Urinary bladder (tissue), 4 donors: ENCODE results near the gene PIK3R1. TPM values are rescaled to one million over a fixed set of nuclear protein-coding genes. Genes with fewer than 3 reads are reported as not detected.

Experiments
- DNase-seq: peaks from one replicate; pipeline ENCODE4 v3.0.0-alpha.2; 2015; ENCODE audit errors: extremely low spot score
- H3K27ac ChIP-seq: one replicate; pipeline ENCODE4 v1.5.1; 2013; ENCODE audit warnings: low read depth, mild to moderate bottlenecking, moderate library complexity
- H3K36me3 ChIP-seq: one replicate; pipeline ENCODE4 v1.6.1; 2013; ENCODE audit warnings: mild to moderate bottlenecking, moderate library complexity; ENCODE audit not compliant: insufficient read depth
- H3K4me1 ChIP-seq: one replicate; pipeline ENCODE4 v1.6.1; 2013; ENCODE audit warnings: mild to moderate bottlenecking, moderate library complexity; ENCODE audit not compliant: insufficient read depth
- H3K4me3 ChIP-seq: one replicate; pipeline ENCODE4 v1.5.1; 2013; ENCODE audit warnings: low read depth, low read length
- WGBS: extraction: QIAGEN DNeasy Blood & Tissue Kit; methylation state at CpG from one replicate; pipeline ENCODE4 v1.1.7; 2013; 5-methylcytosine and 5-hydroxymethylcytosine counted together
- polyA plus RNA-seq: library from polyadenylated mRNA; stranded (reverse); fragments of 200-250 nt; gene quantifications from one replicate; pipeline ENCODE4 v1.2.3, GENCODE V29; 2013
- total RNA-seq: library from RNA; depleted of rRNA; stranded (reverse); fragments of >200 nt; gene quantifications from one replicate; pipeline ENCODE4 v1.2.3, GENCODE V29; 2014
- donor health status: healthy with polysubstance abuse.
- donor health status: healthy.

The PIK3R1 gene
- total and polyA plus RNA-seq, 2 donors: 66.4 to 128 TPM

DNA sequence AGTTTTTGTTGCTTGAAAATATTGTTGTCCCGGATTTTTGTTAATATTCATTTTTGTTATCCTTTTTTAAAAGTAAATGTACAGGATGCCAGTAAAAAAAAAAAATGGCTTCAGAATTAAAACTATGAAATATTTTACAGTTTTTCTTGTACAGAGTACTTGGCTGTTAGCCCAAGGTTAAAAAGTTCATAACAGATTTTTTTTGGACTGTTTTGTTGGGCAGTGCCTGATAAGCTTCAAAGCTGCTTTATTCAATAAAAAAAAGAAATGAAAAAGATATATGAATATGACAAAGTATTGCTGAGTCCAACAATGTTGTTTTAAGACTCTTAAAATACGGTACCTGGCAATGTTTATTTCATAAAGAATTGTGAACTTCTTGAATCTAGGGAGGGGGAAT, 82.9 kb downstream of the PIK3R1 start:
- Histone ChIP-seq H3K27ac (no peak overlapping the region), H3K4me1 (no peaks in the 10 kb centered on the region), H3K36me3 (peaks cover 6% of the 10 kb centered on the region), H3K4me3 (no peak overlapping the region)
- WGBS: 64% methylated on average over 2 of the region's 2 CpGs
- no peak for DNase-seq

DNA sequence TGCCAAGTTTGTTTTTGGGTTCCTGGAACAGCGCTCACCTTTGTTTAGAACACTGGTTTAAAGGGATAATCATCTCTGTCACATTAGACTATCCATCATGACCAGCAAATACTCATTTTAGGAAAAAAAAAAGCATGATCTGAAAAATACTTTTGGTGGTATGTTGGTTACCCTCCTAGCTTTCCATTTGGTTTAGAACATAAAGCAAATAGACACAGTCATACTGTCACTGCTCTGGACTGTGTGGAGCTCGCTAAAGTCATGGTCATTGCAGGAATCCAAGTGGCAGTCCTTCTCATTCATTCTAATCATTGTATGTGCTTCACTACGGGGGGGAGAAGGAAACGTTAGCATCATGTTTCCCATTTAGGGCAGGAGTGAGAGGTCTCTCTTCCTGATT, 83.5 kb downstream of the PIK3R1 start:
- Histone ChIP-seq H3K4me3 (no peak overlapping the region), H3K36me3 (peaks cover 6% of the 10 kb centered on the region), H3K4me1 (no peaks in the 10 kb centered on the region), H3K27ac (no peak overlapping the region)
- 71% methylated on average over 4 of the region's 4 CpGs for WGBS
- DNase-seq: no peak

DNA sequence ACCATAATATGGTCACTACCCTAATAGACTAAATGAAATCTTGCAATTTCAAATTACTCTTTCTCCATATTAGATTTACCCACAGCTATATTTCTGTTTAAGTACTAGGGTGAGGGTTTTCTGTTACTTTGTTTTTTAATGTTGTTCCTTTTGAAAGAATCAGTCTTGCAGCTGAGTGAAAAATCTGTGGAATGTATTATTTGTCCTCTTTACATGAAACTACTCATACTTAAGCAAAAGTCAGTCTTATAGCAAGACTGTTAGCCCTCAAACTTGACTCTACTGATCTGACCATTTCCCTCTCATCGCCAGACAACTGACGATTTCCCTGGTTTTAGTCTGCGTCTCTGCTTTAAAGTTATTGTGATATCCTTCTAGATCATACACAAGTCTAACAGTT, 84.0 kb downstream of the PIK3R1 start:
- H3K27ac ChIP-seq: no peak overlapping the region
- peaks cover 6% of the 10 kb centered on the region for H3K36me3 ChIP-seq
- no peaks in the 10 kb centered on the region for H3K4me1 ChIP-seq
- no peak for DNase-seq
- H3K4me3 ChIP-seq: no peak overlapping the region
- 92% methylated on average over 3 of the region's 3 CpGs for WGBS

DNA sequence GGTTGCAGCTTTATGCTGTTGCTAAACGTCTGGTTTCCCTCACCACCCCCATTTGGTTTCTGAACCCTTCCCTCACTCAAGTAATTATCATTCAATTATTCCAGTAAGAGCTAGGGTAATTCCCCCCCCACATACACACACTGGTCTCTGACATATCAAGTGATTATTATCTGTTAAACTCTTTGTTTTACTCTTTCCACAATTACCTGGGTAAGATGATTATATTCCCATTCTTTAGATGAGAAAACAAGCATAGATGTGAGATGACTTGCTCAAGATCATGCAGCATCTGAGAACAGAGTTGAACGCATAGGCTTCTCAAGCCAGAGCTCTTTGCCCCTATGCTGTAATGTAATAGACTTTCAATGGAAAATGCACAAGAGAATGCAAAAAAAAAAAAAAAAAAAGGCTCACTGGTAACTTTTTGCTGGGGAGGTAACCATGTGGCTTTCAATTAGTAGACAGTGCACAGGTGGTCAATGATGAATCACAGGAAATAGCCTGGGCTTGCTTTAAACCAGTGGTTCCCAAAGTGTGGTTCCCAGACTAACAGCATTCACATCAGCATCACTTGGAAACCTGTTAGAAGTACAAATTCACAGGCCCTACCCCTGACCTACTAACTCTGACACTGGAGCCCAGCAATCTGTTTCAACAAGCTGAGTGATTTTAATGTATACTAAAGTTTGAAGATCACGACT, 87.6 kb downstream of the PIK3R1 start:
- no peak for DNase-seq
- H3K27ac ChIP-seq: no peak overlapping the region
- WGBS: 66% methylated on average over 3 of the region's 3 CpGs

DNA sequence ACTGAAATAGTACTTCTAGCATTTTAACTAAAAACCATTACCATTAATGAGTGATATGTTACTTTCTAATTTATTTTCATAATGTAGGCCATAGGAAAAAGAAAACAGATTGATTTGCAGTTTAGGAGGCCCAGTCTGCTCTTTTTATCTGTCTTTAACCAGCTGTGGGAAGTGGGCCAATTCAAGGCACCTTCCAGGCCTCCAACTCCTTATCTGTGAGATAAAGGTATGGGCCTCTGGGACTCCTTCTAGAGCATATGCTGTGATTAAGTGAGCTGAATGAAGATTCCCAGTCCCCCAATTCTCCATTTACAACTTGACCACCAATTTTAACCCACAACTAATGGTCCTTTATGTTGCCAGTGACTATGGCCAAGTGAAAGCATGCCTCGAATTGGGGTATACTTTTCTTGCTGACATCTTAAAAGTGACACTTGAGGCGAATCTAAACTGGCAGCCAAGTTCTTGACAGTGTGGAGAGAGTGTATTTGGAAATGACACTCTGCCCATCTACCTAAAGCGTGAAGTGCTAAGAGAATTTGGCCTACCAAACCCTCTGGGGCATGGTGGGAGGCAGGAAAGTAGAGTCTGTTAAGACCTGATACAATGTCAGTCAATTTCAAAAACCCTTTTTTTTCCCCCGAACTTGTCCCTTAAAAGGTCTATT, 88.3 kb downstream of the PIK3R1 start:
- DNase-seq: no peak
- Histone ChIP-seq H3K36me3 (no peaks in the 10 kb centered on the region), H3K27ac (no peak overlapping the region), H3K4me1 (no peaks in the 10 kb centered on the region), H3K4me3 (no peak overlapping the region)
- WGBS: 80% methylated on average over 4 of the region's 4 CpGs

More for the DNA sequence above, 87.6 kb downstream of the PIK3R1 start:
- Histone ChIP-seq H3K4me1 (no peaks in the 10 kb centered on the region), H3K4me3 (no peak overlapping the region), H3K36me3 (no peaks in the 10 kb centered on the region)

DNA sequence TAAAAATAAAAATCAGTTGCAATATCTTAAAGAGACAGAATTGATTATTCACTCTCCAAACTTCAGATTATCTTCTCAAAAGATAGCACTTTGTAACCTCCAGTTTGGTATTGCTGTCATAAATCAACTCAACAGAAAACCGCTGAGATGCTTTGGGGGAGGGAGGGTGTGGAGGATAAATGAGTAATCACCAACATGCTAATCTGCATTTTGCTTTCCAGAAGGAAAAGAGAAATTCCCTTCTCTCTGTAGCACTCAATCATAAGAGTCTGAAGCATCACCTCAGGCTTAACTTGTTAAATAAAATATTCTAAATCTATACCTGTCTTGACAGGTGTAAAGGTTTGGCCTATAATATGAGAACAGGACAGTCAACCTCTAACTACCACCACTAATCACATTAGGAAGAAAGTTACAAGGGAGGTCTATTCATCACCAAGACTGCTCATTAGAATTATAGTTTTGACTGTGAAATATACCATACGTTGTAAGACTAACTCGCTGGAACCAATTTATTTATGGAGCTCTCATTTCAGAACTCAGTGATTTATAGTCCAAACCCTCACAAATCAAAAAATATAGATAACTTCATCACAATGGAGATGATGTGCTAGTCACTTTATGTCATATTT, 89.0 kb downstream of the PIK3R1 start:
- Histone ChIP-seq H3K4me3 (no peak overlapping the region), H3K27ac (no peak overlapping the region), H3K4me1 (no peaks in the 10 kb centered on the region), H3K36me3 (no peaks in the 10 kb centered on the region)
- 63% methylated on average over 3 of the region's 3 CpGs for WGBS
- DNase-seq: no peak

DNA sequence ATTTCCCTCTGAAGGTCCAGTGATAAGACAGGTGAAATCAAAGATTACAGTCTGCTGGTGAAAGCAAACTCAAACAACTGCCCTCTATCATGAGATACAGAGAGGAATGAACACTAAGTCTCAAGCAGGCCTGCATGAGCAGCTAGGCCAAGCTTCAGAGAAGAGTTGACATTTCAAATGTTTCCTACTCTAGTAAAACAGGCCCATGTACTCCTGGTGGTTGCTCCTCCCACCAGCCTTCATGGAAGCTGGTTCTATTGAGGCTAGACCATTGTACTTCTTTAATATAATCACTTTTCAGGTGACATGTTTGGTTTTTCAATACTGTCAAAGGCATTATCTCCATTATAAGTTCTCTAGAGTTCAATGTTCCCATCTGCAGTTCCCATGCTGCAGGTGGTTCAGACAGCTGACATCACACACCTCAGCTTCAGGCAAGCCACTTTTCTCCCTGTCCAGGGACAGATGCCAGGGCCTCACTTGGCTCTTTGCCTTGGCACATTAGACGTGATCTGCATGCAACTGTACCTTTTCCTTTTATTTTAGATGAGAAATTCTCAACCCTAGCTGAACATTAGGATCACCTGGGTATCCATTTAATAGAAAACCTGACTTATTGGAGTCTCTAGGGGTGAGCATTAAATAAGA, 89.8 kb downstream of the PIK3R1 start:
- Histone ChIP-seq H3K36me3 (no peaks in the 10 kb centered on the region), H3K27ac (no peak overlapping the region), H3K4me1 (no peaks in the 10 kb centered on the region), H3K4me3 (no peak overlapping the region)
- 48% methylated on average over 1 of the region's 1 CpG for WGBS
- no peak for DNase-seq

DNA sequence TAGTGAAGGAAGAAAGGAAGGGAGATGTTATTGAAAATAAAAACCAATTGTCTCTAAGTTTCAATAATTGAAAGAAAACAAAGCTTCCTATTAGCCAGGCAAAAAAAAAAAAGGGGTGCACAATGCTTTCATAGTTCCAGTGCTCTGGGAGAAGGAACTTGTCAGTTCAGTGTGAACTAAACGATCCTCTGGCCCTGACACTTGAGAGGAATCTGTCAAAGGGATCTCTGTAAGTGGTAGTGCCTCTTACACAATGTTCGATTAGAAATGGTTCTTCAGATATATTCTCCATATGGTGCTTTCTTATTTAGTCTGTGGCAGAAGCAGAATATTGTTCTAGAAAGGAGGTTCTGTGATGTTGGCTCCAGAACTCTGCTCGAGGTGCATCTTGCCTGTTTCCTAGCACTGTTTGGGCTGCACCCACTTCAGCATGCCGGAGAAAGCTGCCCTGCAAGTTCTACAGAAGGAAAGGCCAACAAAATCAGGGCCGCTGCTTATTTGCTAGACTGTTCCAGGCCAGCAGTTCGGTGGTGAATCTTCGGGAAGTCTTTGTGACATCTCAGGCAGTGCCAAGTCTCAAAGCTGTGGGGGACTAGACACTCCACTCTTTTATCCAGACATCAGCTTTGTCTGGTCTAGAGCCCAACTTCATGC, 90.9 kb downstream of the PIK3R1 start:
- DNase-seq: no peak
- WGBS: 69% methylated on average over 7 of the region's 7 CpGs
- no peak overlapping the region for H3K4me3 ChIP-seq
- H3K4me1 ChIP-seq: no peaks in the 10 kb centered on the region
- no peak overlapping the region for H3K27ac ChIP-seq
- H3K36me3 ChIP-seq: no peaks in the 10 kb centered on the region

DNA sequence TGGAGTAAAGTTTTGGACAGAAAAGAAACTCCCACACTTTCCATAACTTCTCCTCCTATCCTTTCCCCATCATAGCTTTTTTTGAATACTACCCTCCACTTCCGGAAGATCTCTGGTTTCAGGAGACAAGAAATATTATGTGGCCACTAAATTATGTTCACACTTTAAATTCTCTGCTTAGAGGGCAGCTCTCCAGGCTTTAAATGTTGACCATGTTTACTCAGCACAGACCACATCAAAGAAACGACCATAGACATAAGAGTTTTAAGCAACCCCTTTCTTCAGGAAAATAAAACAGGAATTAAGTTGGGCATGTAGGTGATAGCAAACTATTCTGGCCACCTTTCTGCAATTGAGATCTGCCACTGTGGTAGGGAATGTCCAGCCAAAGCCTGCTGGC, 97.8 kb downstream of the PIK3R1 start:
- Histone ChIP-seq H3K4me1 (no peaks in the 10 kb centered on the region), H3K4me3 (no peak overlapping the region), H3K27ac (no peak overlapping the region), H3K36me3 (no peaks in the 10 kb centered on the region)
- DNase-seq: no peak
- WGBS: 71% methylated on average over 2 of the region's 2 CpGs

DNA sequence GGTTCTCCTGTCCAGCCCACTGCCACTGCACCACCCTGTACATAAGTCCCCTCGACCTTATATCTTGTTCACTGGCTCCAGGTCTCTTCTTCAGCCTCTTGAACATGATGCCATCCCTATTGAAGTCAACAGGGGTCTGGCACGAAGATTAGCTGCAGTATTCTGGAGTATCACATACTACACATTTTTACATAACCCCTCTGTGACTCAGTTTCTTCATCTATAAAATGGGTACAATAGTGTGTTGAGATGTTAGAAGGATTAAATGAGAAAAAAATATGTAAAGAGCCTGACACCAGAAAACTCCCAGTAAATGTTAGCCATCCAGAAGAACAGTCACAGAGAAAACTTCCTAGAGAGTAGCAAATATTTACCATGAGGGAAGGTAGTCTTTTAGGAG, 98.9 kb downstream of the PIK3R1 start:
- Histone ChIP-seq H3K4me1 (no peaks in the 10 kb centered on the region), H3K36me3 (no peaks in the 10 kb centered on the region), H3K27ac (no peak overlapping the region), H3K4me3 (no peak overlapping the region)
- DNase-seq: no peak
- 88% methylated on average over 2 of the region's 2 CpGs for WGBS

DNA sequence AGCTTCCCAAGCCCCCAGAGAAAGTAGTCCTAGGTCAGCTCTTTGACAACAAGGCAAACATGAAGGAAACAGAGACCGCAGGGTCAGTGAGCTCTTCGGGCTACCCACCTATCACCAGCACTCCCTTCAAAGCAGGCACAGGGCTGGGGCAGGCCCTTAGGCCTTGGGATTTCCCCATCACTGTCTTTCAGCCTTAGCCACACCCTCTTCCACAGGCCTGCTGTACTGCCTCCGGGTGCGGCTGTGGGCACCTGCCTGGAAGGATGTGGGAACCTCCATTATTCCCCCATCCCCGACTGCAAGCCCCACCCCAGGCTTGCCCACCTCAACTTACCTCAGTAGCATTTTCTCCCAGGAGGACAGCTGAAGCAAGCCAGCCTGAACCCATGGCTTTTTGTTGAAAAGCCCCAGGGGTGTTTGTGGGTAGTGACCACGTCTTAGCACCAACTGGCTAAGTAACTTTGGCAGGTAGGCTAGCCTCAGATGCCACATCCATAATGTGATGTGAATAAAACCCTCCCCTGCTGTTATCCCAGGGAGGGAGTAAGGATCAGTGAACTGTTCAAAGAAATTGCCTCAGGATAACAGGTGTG, 100.2 kb downstream of the PIK3R1 start:
- Histone ChIP-seq H3K4me1 (peaks cover 1% of the 10 kb centered on the region), H3K4me3 (no peak overlapping the region), H3K36me3 (no peaks in the 10 kb centered on the region), H3K27ac (no peak overlapping the region)
- WGBS: 85% methylated on average over 6 of the region's 6 CpGs
- no peak for DNase-seq

DNA sequence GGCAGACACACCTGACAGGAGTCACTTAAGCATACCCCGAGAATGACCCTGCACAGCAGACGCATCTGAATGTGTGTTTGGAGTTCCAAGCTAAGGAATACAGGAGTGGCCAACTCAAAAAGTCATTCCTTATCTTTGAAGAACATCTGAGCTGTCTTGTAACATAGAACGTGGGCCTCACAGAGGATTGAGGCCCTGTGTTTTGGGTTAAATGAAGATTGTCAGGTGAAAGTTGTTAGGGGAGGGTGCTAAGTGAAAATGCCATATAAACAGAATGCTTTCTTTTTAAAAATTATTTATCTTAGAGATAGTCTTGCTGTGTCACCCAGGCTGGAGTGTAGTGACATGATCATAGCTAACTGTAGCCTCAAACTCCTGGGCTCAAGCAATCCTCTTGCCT, 100.9 kb downstream of the PIK3R1 start:
- no peak for DNase-seq
- WGBS: 92% methylated on average over 3 of the region's 3 CpGs
- Histone ChIP-seq H3K4me1 (peaks cover 1% of the 10 kb centered on the region), H3K36me3 (no peaks in the 10 kb centered on the region), H3K4me3 (no peak overlapping the region), H3K27ac (no peak overlapping the region)

DNA sequence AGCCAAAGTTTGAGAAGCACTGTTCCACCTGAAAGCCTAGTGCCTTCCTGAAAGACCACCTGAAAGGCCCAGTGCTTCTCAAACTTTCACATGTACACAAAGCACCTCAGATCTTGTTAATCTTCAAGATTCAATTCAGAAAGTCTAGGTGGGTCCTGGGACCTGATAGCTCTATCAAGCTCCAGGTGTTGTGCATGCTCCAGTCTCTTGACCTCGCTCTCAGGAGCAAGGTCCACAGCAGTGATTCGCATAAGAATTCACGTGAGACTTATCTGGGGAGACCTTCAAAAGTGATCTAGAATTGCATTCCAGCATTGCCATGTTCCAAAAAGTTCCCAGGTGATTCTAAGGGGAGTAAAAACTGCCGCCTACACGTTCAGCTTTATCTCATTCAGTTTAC, 102.1 kb downstream of the PIK3R1 start:
- peaks cover 1% of the 10 kb centered on the region for H3K4me1 ChIP-seq
- no peak overlapping the region for H3K4me3 ChIP-seq
- 95% methylated on average over 5 of the region's 5 CpGs for WGBS
- H3K27ac ChIP-seq: no peak overlapping the region
- no peaks in the 10 kb centered on the region for H3K36me3 ChIP-seq
- DNase-seq: no peak
